MCF 10A (cell line): Measurements from ENCODE around the gene USP47. TPM values are rescaled to one million over a fixed set of nuclear protein-coding genes. Genes with fewer than 3 reads are reported as not detected.
A peak's percentile ranks its signal among the peaks of the same experiment; 100 is the strongest.

ENCODE experiments used
- BruUV-seq: library from RNA; stranded (reverse); fragments of 400-500 nt; replicated peaks from 2 replicates; lab custom pipeline; 2021; lab: Mats Ljungman, UMichigan
- CTCF ChIA-PET: fragments of 300-600 bp; sonication (Branson Sonifier 250); formaldehyde crosslinking; extraction: SDS; loops from one replicate; lab custom pipeline; 2021; ENCODE audit warnings: antibody characterized with exemption, inconsistent platforms; lab: Yijun Ruan, JAX
- POLR2A ChIA-PET: fragments of 300-600, 350-650 bp; sonication (Branson Sonifier 250); formaldehyde crosslinking; extraction: SDS; loops from one replicate; lab custom pipeline; 2020; ENCODE audit warnings: antibody characterized with exemption, inconsistent platforms; lab: Yijun Ruan, JAX
- DNase-seq: peaks from one replicate; pipeline ENCODE4 v3.0.0-alpha.2; 2018; ENCODE audit not compliant: unreplicated experiment
- H3K27ac Mint-ChIP-seq: one replicate; pipeline ENCODE4 v1.8.0; 2022; ENCODE audit warnings: mild to moderate bottlenecking, low read depth, mixed read lengths; ENCODE audit not compliant: unreplicated experiment
- H3K27me3 Mint-ChIP-seq: one replicate; pipeline ENCODE4 v1.8.0; 2022; ENCODE audit warnings: mixed read lengths; ENCODE audit not compliant: insufficient read depth, unreplicated experiment
- H3K36me3 Mint-ChIP-seq: one replicate; pipeline ENCODE4 v1.8.0; 2022; ENCODE audit warnings: mild to moderate bottlenecking, moderate library complexity, mixed read lengths; ENCODE audit not compliant: insufficient read depth, unreplicated experiment
- H3K4me1 Mint-ChIP-seq: one replicate; pipeline ENCODE4 v1.8.0; 2022; ENCODE audit warnings: mixed read lengths; ENCODE audit not compliant: insufficient read depth, unreplicated experiment
- H3K4me3 Mint-ChIP-seq: one replicate; pipeline ENCODE4 v1.8.0; 2022; ENCODE audit warnings: mild to moderate bottlenecking, moderate library complexity, mixed read lengths; ENCODE audit not compliant: unreplicated experiment
- H3K9me3 Mint-ChIP-seq: one replicate; pipeline ENCODE4 v1.8.0; 2022; ENCODE audit warnings: mixed read lengths; ENCODE audit not compliant: unreplicated experiment
- CTCF ChIP-seq: fragments of 200-600 bp; IDR thresholded peaks from one replicate; pipeline ENCODE4 v1.8.0; 2022; ENCODE audit warnings: antibody characterized with exemption, mild to moderate bottlenecking; ENCODE audit not compliant: unreplicated experiment
- intact Hi-C: fragments of 100-400 bp; cut with micrococcal nuclease; formaldehyde crosslinking; loops from 2 replicates; pipeline ENCODE4 v1.14.1; 2022
- total RNA-seq: library from RNA; stranded (reverse); gene quantifications from 2 replicates; pipeline ENCODE4 v1.2.3, GENCODE V29; 2022

The USP47 gene
- total RNA-seq, 1 experiment from 2014 or later: 41.6 TPM

DNA sequence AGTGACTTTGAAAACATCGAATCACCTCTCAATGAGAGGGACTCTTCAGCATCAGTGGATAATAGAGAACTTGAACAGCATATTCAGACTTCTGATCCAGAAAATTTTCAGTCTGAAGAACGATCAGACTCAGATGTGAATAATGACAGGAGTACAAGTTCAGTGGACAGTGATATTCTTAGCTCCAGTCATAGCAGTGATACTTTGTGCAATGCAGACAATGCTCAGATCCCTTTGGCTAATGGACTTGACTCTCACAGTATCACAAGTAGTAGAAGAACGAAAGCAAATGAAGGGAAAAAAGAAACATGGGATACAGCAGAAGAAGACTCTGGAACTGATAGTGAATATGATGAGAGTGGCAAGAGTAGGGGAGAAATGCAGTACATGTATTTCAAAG is 100.9 kb downstream of the USP47 start:
- peaks cover 65% of the 10 kb centered on the region for H3K36me3 Mint-ChIP-seq
- CTCF ChIA-PET: interaction anchor here (0.6 to 2.0 kb wide), 3 partner anchors 11 to 102 kb away, joined by 3 to 11 read pairs (median 5); no protein-coding TSS in a partner anchor
- TSS peak; percentile 75 for BruUV-seq

GRCh38 chr11:11944444-11944843 is 102.7 kb downstream of the USP47 start:
- Mint-ChIP-seq H3K27ac (no peak overlapping the region), H3K27me3 (no peaks in the 10 kb centered on the region), H3K4me1 (no peaks in the 10 kb centered on the region), H3K36me3 (peaks cover 69% of the 10 kb centered on the region), H3K4me3 (no peak overlapping the region), H3K9me3 (no peaks in the 10 kb centered on the region)
- BruUV-seq: no TSS peak
- ChIA-PET POLR2A (interaction anchor here (0.9 to 1.4 kb wide), 2 partner anchors 32 to 49 kb away, joined by 3 to 4 read pairs; no protein-coding TSS in a partner anchor), CTCF (interaction anchor here (0.6 to 4.2 kb wide), 4 partner anchors 12 to 100 kb away, joined by 3 to 19 read pairs (median 7); no protein-coding TSS in a partner anchor)
- intact Hi-C loops: no loop called here
- no peak for TF ChIP-seq CTCF
- DNase-seq: peak; percentile 44

More for the DNA sequence above, 100.9 kb downstream of the USP47 start:
- POLR2A ChIA-PET: interaction anchor here (0.7 to 1.8 kb wide), 4 partner anchors 11 to 433 kb away, joined by 3 to 6 read pairs (median 4); no protein-coding TSS in a partner anchor
- Mint-ChIP-seq H3K27ac (peak overlapping the region; percentile 18), H3K27me3 (no peaks in the 10 kb centered on the region), H3K9me3 (no peaks in the 10 kb centered on the region), H3K4me1 (no peaks in the 10 kb centered on the region), H3K4me3 (no peak overlapping the region)
- TF ChIP-seq CTCF: no peak
- no peak for DNase-seq
- intact Hi-C loops: no loop called here

DNA sequence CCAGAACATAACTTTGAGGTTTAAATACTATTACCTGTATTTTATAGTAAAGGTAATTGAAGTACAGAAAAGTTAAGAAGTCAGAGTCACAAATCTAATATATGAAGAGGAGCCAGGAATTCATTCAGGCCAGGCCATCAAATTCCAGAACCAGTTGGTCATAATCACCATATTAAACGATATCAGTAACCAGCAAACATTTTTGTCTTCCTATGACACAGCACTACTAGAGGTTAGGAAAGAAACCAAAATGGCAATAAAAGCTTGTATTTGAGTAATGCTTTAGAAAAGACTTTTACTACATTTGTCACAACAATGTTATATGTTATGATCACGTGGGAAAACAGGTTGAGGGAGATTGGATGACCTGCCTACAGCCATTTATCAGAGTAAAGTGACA is 104.4 kb downstream of the USP47 start:
- ChIA-PET POLR2A (interaction anchor here (0.6 to 1.3 kb wide), 2 partner anchors 12 to 29 kb away, joined by 4 read pairs; no protein-coding TSS in a partner anchor), CTCF (interaction anchor here (1.3 to 4.2 kb wide), 4 partner anchors 10 to 98 kb away, joined by 4 to 19 read pairs (median 8); no protein-coding TSS in a partner anchor)
- H3K4me1 Mint-ChIP-seq: no peaks in the 10 kb centered on the region
- peaks cover 76% of the 10 kb centered on the region for H3K36me3 Mint-ChIP-seq
- DNase-seq: no peak
- TF ChIP-seq CTCF: no peak
- H3K4me3 Mint-ChIP-seq: no peak overlapping the region
- intact Hi-C loops: no loop called here
- H3K27ac Mint-ChIP-seq: no peak overlapping the region
- BruUV-seq: no TSS peak
- no peaks in the 10 kb centered on the region for H3K9me3 Mint-ChIP-seq
- H3K27me3 Mint-ChIP-seq: no peaks in the 10 kb centered on the region

GRCh38 chr11:11946878-11947277 is 105.1 kb downstream of the USP47 start:
- no peak for TF ChIP-seq CTCF
- no peaks in the 10 kb centered on the region for H3K27me3 Mint-ChIP-seq
- no peaks in the 10 kb centered on the region for H3K4me1 Mint-ChIP-seq
- no peak overlapping the region for H3K4me3 Mint-ChIP-seq
- ChIA-PET POLR2A (interaction anchor here (0.6 to 1.3 kb wide), 3 partner anchors 11 to 47 kb away, joined by 3 to 4 read pairs (median 4); no protein-coding TSS in a partner anchor), CTCF (interaction anchor here (0.6 to 4.2 kb wide), 7 partner anchors 9 to 1116 kb away, joined by 3 to 19 read pairs (median 4); no protein-coding TSS in a partner anchor)
- no peaks in the 10 kb centered on the region for H3K9me3 Mint-ChIP-seq
- H3K27ac Mint-ChIP-seq: no peak overlapping the region
- peaks cover 74% of the 10 kb centered on the region for H3K36me3 Mint-ChIP-seq
- intact Hi-C loops: no loop called here
- no peak for DNase-seq
- BruUV-seq: no TSS peak
